Thyroid gland (tissue), 4 donors: ENCODE measurements around the gene GPC6.

ENCODE experiments used
- POLR2A ChIP-seq, 2 donors: fragments of 450-650 bp; IDR thresholded peaks; one replicate each; pipeline ENCODE4 v1.6.1; 2017; ENCODE audit warnings: antibody characterized with exemption in 2 of 2, mild to moderate bottlenecking in 2 of 2, moderate library complexity in 1 of 2
- TF ChIP-seq, protein P1 (sequence below), 6 experiments: fragments of 200-600 bp in 3 of 6; fragments of 450-650 bp in 3 of 6; sonication (generic) in 3 of 6; IDR thresholded peaks; one replicate each; pipeline ENCODE4 v1.5.1; 2016 to 2019; ENCODE audit warnings: antibody characterized with exemption in 6 of 6, mild to moderate bottlenecking in 2 of 6, inconsistent platforms in 1 of 6, moderate library complexity in 1 of 6

DNA sequence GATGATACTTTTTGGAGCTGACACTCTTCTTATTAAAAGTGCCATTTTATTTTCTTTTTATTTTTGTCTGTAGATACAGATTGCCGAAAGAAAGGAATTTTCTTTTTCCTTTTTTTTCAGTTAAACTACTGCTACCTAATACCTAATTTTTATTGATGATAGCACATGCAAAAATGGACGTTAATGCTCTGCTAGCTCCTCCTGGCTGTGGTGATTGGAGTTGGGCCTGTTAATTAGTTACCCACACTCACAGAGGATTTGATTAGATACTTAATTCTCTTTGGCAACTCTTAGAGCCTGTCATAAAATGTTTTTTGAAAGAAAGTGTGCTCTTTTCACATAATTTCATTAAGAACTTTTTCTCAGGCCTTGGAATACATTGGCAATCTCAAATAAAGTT is 886.1 kb downstream of the GPC6 start:
- TF ChIP-seq, protein P1, sequence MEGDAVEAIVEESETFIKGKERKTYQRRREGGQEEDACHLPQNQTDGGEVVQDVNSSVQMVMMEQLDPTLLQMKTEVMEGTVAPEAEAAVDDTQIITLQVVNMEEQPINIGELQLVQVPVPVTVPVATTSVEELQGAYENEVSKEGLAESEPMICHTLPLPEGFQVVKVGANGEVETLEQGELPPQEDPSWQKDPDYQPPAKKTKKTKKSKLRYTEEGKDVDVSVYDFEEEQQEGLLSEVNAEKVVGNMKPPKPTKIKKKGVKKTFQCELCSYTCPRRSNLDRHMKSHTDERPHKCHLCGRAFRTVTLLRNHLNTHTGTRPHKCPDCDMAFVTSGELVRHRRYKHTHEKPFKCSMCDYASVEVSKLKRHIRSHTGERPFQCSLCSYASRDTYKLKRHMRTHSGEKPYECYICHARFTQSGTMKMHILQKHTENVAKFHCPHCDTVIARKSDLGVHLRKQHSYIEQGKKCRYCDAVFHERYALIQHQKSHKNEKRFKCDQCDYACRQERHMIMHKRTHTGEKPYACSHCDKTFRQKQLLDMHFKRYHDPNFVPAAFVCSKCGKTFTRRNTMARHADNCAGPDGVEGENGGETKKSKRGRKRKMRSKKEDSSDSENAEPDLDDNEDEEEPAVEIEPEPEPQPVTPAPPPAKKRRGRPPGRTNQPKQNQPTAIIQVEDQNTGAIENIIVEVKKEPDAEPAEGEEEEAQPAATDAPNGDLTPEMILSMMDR (IDR thresholded peaks at IDR 0.05): no peak
- TF ChIP-seq POLR2A (IDR thresholded peaks at IDR 0.05): no peak
